ENCODE measurements around the gene FARS2.

Gene FARS2

DNA sequence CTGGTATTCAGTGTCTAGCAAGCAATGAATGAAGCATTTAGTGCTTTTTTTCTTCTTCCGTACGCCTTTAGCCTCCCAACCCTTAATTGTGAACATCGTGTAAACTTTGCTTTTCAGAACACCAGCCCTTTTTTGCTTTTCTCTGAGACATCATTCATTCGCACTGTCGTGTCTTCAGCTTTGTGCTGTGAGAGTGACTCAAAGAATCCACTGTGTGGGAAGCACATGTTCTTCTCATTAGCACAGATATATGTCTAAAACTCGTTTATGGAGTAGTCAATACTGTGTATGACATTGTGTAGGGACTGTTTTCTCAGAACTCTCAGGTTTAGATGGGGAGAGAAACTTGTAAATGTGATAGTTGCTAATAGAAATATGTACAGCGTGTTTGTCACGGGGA is 279.1 kb downstream of the FARS2 start:
- Histone ChIP-seq H3K27me3 (no peaks in the 10 kb centered on the region), H3K9me3 (no peaks in the 10 kb centered on the region), H3K27ac (no peak overlapping the region), H3K4me1 (ENCODE audit: control insufficient read depth in 1 of 2, insufficient read depth in 1 of 2, low read depth in 1 of 2, low read length in 1 of 2) (no peaks in the 10 kb centered on the region), H3K36me3 (no peaks in the 10 kb centered on the region), H3K4me3 (ENCODE audit: low read depth in 1 of 2, low read length in 1 of 2) (no peak overlapping the region)
- TF ChIP-seq, protein P1, sequence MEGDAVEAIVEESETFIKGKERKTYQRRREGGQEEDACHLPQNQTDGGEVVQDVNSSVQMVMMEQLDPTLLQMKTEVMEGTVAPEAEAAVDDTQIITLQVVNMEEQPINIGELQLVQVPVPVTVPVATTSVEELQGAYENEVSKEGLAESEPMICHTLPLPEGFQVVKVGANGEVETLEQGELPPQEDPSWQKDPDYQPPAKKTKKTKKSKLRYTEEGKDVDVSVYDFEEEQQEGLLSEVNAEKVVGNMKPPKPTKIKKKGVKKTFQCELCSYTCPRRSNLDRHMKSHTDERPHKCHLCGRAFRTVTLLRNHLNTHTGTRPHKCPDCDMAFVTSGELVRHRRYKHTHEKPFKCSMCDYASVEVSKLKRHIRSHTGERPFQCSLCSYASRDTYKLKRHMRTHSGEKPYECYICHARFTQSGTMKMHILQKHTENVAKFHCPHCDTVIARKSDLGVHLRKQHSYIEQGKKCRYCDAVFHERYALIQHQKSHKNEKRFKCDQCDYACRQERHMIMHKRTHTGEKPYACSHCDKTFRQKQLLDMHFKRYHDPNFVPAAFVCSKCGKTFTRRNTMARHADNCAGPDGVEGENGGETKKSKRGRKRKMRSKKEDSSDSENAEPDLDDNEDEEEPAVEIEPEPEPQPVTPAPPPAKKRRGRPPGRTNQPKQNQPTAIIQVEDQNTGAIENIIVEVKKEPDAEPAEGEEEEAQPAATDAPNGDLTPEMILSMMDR (IDR thresholded peaks at IDR 0.05), result no peak

- no peaks in the 10 kb centered on the region for H3K36me3 ChIP-seq
- H3K9me3 ChIP-seq, result no peaks in the 10 kb centered on the region
- H3K4me1 ChIP-seq (ENCODE audit: control insufficient read depth in 1 of 2, insufficient read depth in 1 of 2, low read depth in 1 of 2, low read length in 1 of 2), result no peaks in the 10 kb centered on the region
- H3K27me3 ChIP-seq, result no peaks in the 10 kb centered on the region
- no peak overlapping the region for H3K4me3 ChIP-seq (ENCODE audit: low read depth in 1 of 2, low read length in 1 of 2)
- TF ChIP-seq, protein P1 (IDR thresholded peaks at IDR 0.05), result no peak
- no peak overlapping the region for H3K27ac ChIP-seq
These were observed 279.7 kb downstream of the FARS2 start for GRCh38 chr6:5541025-5541424.

- Histone ChIP-seq H3K36me3 (no peaks in the 10 kb centered on the region), H3K27ac (no peak overlapping the region), H3K4me3 (ENCODE audit: low read depth in 1 of 2, low read length in 1 of 2) (no peak overlapping the region), H3K4me1 (ENCODE audit: control insufficient read depth in 1 of 2, insufficient read depth in 1 of 2, low read depth in 1 of 2, low read length in 1 of 2) (no peaks in the 10 kb centered on the region), H3K27me3 (no peaks in the 10 kb centered on the region), H3K9me3 (no peaks in the 10 kb centered on the region)
- TF ChIP-seq, protein P1 (IDR thresholded peaks at IDR 0.05), result no peak
These were observed 280.6 kb downstream of the FARS2 start for GRCh38 chr6:5541751-5542432.

GRCh38 chr6:5547556-5547955 is 286.2 kb downstream of the FARS2 start:
- H3K4me1 ChIP-seq (ENCODE audit: control insufficient read depth in 1 of 2, insufficient read depth in 1 of 2, low read depth in 1 of 2, low read length in 1 of 2), result no peaks in the 10 kb centered on the region
- H3K27ac ChIP-seq, result no peak overlapping the region
- H3K9me3 ChIP-seq, result no peaks in the 10 kb centered on the region
- TF ChIP-seq, protein P1 (IDR thresholded peaks at IDR 0.05), result no peak
- no peaks in the 10 kb centered on the region for H3K27me3 ChIP-seq
- H3K4me3 ChIP-seq (ENCODE audit: low read depth in 1 of 2, low read length in 1 of 2), result no peak overlapping the region
- no peaks in the 10 kb centered on the region for H3K36me3 ChIP-seq

DNA sequence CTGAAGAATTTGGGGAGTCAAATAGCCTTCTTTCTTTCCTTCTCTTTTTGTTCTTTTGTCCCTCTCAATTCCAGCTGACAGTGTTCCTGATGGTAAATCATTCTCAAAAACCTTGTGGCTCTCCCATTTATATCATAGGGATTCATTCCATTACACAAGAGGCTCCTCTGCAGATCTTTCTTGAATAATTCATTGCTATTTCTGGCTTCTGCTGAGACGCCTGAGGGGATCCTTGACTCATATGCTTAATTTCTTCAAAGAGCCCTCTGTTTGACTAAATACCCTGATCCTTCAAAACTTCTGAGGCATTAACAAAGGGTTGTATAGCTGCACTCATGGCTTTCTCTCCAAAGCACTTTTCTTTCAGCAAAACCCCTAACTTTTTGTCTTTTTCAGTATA is 289.3 kb downstream of the FARS2 start:
- no peaks in the 10 kb centered on the region for H3K4me1 ChIP-seq (ENCODE audit: control insufficient read depth in 1 of 2, insufficient read depth in 1 of 2, low read depth in 1 of 2, low read length in 1 of 2)
- no peaks in the 10 kb centered on the region for H3K36me3 ChIP-seq
- no peaks in the 10 kb centered on the region for H3K27me3 ChIP-seq
- H3K4me3 ChIP-seq (ENCODE audit: low read depth in 1 of 2, low read length in 1 of 2), result no peak overlapping the region
- H3K9me3 ChIP-seq, result no peaks in the 10 kb centered on the region
- TF ChIP-seq, protein P1 (IDR thresholded peaks at IDR 0.05), result no peak
- H3K27ac ChIP-seq, result no peak overlapping the region

Measured in neutrophil (primary cell).